HG03378 (cell line): ENCODE results near the gene OR5I1.
"Not testable (repeated sequence)": the region's sequence is repeated elsewhere in the genome, so short reads cannot be mapped to it uniquely, and the experiment has no call there.

Experiments
- ATAC-seq: cut with Tn5 transposase; IDR thresholded peaks from one replicate; pipeline ENCODE4 v1.9.1; 2021; ENCODE audit warnings: mild to moderate bottlenecking, moderate library complexity; ENCODE audit not compliant: unreplicated experiment

OR5I1 gene

GRCh38 chr11:55936300-55936699, at the start of gene OR5I1:
Gene OR5I1, minus strand, starts transcription at chr11:55936400. Its CDS starts 0 bp downstream, at chr11:55936400.
- ATAC-seq, result no peak

- ATAC-seq, result no peak
Observed at GRCh38 chr11:55970935-55971334, 34.7 kb upstream of the OR5I1 start.

GRCh38 chr11:55969845-55970244, 33.6 kb upstream of the OR5I1 start, which contains the start of gene OR10AG1:
Gene OR10AG1, minus strand, starts transcription at chr11:55969945. Its CDS starts 38 bp downstream, at chr11:55969907.
- no peak for ATAC-seq

- no peak for ATAC-seq
Observed at GRCh38 chr11:55967914-55968313, 31.7 kb upstream of the OR5I1 start.

- ATAC-seq, result no peak
Observed at GRCh38 chr11:55966391-55966790, 30.2 kb upstream of the OR5I1 start.

- ATAC-seq, result no peak
Observed at GRCh38 chr11:55956521-55956920, 20.3 kb upstream of the OR5I1 start.

- no peak for ATAC-seq
Observed at GRCh38 chr11:55949330-55949729, 13.1 kb upstream of the OR5I1 start.

GRCh38 chr11:55942785-55943392, 6.7 kb upstream of the OR5I1 start:
- ATAC-seq, result peak; percentile 64

GRCh38 chr11:55920537-55920936, 15.7 kb downstream of the OR5I1 start:
- no peak for ATAC-seq

- ATAC-seq, result no peak
Observed at GRCh38 chr11:55914482-55914881, 21.7 kb downstream of the OR5I1 start, which contains the start of gene OR5W2. Gene OR5W2, minus strand, starts transcription at chr11:55914582. Its CDS starts 0 bp downstream, at chr11:55914582.

- no peak for ATAC-seq
Observed at GRCh38 chr11:55902308-55902707, 33.9 kb downstream of the OR5I1 start.

GRCh38 chr11:55895216-55895615, 41.0 kb downstream of the OR5I1 start:
- ATAC-seq, result no peak

- ATAC-seq, result not testable (repeated sequence)
Observed at GRCh38 chr11:55885481-55885880, 50.7 kb downstream of the OR5I1 start.
